Measurements from ENCODE around the gene CYP3A4. TPM values are rescaled to one million over a fixed set of nuclear protein-coding genes. Genes with fewer than 3 reads are reported as not detected.

CYP3A4 gene

Small RNA genes within 50 kb of the gene (small RNA-seq; reads per million reads assigned to genes)
- not detected for gene CYP3A137P (ENCODE audit: insufficient read depth)
